HG03571 (cell line): ENCODE results near the gene S100A10.

Source experiments
- ATAC-seq: cut with Tn5 transposase; IDR thresholded peaks from one replicate; pipeline ENCODE4 v1.9.1; 2021; ENCODE audit not compliant: unreplicated experiment

The S100A10 gene

GRCh38 chr1:151966061-151966460, 27.6 kb downstream of the S100A10 start:
- no peak for ATAC-seq

DNA sequence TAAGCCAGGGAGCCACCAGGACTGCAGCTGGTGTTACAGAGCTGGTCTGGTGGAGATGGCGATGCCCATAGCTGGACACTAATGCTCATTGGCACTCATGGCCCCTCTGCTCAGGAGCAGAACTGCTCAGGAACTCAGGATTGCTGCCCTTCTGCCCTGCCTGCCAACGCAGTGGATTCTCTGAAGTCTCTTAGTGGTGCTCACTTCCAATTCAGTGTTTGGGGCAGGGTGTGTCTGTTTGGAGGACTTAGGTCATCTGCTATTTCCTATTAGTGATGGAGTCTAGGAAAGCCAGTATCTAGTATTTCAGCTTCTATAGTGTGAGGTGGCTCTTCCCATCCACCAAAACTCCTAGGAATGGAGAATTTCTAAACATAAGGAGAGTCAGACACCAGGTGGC, 29.1 kb downstream of the S100A10 start:
- ATAC-seq: no peak

- ATAC-seq: no peak
These were observed 30.4 kb downstream of the S100A10 start for GRCh38 chr1:151963288-151963687.

DNA sequence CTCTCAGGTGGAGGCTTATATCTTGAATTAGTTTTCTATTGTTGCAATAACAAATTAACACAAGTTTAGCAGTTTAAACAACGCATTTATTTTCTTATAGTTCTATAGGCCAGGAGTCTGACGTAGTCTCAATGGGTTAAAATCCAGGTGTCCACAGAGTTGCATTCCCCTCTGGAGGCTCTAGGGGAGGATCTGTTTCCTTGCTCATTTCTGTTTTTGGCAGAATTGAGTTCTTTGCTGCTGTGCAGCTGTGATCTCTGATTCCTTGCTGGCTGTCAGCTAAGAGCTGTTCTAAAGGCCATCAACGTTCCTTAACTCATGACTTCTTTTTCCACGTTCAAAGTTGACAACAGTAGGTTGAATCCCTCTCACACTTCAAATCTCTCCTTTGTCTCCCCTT, 31.8 kb downstream of the S100A10 start:
- ATAC-seq: no peak

GRCh38 chr1:151960780-151961513, 32.7 kb downstream of the S100A10 start:
- ATAC-seq: no peak

DNA sequence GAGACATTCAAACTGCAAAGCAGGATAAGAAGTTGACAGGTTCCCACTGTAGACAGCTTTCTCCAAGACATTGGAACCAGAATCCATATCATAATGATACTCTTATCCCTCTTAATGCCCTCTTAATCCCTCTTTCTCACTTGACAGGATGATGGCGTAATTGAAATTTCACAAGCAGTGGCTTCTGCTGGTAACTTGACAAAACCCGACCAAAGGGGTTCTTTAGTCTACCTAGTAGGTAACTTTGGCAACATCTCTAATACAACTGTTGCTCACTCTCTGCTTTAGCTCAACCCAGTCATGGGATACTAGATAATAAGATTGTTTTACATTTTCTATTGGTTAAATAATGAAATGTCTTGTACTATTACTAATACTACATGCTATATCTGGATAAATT, 34.7 kb downstream of the S100A10 start:
- no peak for ATAC-seq

- ATAC-seq: no peak
These were observed 36.6 kb downstream of the S100A10 start for GRCh38 chr1:151956957-151957497.

- ATAC-seq: no peak
These were observed 40.1 kb downstream of the S100A10 start for GRCh38 chr1:151953409-151954094.

GRCh38 chr1:151952811-151953210, 40.8 kb downstream of the S100A10 start:
- no peak for ATAC-seq

DNA sequence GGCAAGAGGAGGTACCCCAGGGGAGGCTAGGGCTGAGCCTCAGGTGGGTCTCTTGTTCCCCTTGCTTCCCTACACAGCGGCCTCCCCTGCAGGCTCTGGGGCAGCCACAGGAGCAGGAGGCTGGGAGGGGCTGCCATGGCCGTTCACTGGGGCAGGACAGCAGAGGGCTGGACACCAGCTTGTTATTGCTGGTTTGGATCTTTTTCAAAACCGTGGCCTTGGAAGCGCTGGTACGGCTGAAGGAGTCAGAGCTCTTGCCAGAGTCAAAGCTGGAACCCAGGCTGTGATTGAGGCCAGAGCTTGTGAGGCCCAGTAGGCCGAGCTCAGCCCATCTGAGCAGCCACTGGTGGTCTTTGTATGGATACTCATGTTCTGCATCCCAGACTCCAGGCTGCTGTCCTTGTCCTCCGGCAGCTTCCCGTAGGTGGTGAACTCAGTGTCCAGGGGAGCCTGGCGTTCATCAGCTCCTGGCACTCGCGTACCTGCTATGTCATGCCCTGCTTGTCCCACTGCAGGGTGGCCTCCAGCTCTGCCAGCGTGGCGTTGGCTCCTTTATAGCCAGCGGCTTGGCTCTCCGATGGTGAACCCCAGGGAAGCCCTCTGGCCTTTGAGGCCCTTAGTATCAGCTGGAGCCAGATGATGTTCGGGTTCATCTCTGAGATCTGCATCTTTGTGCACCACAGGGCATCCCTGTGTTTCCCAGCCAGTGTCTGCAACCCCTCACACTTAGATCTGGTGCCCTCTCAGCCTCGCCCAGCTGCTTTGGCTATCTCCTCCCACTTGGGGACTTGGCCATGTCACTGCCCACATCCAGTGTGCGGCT, 44.1 kb downstream of the S100A10 start:
- ATAC-seq: no peak

DNA sequence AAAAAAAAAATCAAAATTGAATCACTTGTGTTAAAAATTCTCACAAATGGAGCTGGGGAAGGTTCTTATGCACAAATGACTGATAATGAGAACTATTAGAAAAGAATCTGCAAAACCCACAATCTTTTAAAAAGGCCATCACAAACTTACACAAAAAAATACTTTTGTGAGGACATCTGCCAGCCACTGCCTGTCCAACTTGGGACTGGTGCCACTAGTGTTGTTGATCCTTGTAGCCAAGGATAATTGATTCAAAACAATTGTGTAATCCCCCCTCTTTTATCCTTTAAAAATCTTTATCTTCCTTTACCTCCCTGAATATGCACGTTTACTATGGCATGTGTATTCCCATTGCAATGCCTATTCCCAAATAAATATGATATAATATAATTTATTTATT, 45.2 kb downstream of the S100A10 start:
- no peak for ATAC-seq

DNA sequence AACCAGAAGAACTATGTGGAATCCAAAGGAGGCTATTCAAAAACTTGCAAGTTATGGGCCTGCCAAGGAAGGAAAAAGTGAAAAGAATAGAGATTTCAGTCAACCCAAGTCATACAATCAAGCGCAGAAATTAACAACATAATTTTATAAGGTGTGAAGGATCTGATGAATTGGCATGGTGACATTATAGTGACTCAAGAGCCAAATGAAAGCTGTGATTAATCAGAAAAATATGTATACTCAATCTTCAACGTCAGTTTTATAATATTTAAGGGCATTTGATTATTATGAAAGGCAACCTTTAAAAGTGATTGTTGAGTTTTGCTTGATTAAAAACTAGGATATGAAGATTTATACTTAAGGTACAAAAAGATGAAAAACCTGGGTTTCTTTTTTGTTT, 46.5 kb downstream of the S100A10 start:
- ATAC-seq: no peak

GRCh38 chr1:151945725-151946722, 47.6 kb downstream of the S100A10 start:
- ATAC-seq: no peak

- no peak for ATAC-seq
These were observed 48.6 kb downstream of the S100A10 start for GRCh38 chr1:151944857-151945575.

- no peak for ATAC-seq
These were observed 49.4 kb downstream of the S100A10 start for GRCh38 chr1:151944126-151944856.

DNA sequence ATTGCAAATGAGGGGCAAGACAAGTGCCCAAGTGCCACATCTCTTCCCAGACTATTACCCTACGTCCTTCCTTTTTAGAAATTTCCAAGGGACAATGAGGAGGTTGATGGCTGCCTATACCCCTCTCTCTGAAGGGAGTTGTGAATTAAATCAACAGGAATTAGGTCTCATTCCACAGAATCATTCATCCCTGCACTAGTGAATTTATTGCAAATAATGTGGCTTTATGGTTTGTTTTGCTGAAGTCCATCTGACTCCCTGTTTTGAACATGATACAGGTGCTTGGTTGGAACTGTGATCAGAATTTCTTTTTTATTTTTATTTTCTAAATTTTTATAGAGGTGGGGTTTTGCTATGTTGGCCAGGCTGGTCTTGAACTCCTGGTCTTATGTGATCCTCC, 50.1 kb downstream of the S100A10 start:
- no peak for ATAC-seq

DNA sequence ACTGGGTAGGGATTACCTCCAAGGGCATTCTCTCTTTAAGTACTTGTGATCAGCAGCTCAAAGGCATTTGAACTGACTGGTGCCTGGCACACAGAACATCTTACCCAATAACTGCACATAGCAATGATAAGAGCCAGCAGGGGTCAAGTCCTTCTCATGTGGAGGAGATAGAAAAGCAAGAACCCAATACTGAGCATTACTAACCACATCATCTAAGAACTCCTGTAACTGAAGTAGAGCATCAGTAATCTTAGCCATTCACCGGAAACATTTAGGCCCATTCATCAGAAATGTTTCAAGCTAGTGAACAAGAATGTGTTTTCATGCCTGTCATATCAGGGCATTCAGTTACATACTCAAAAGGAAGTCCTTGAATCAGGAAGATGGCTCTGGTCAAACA, 50.8 kb downstream of the S100A10 start:
- ATAC-seq: no peak

- ATAC-seq: no peak
These were observed 53.1 kb downstream of the S100A10 start for GRCh38 chr1:151940541-151940940.

DNA sequence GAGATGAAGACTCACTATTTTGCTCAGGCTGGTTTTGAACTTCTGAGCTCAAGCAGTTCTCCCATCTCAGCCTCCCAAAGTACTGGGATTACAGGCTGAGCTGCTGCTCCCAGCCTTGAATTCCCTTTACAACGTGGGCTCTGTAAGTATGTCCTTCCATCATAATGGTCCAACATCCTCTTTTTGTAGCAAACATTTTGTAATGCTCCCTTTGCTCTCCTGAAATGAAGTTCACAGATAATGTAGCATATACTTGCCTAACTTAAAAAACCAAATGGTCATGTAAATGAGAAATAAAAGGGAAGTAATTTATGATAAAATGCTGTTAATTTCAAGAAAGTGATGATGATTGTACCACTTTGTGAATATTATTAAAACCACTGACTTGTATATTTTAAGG, 53.9 kb downstream of the S100A10 start:
- no peak for ATAC-seq
